Mucosa of rectum (tissue), 2 donors: Measurements from ENCODE around the gene GNAO1.

Source experiments
- H3K27ac ChIP-seq, 2 donors: one replicate each; pipeline ENCODE4 v1.7.0; 2013; ENCODE audit warnings: inconsistent platforms in 2 of 2, low read depth in 2 of 2, low read length in 2 of 2
- H3K27me3 ChIP-seq, 2 donors: one replicate each; pipeline ENCODE4 v1.7.0; 2013; ENCODE audit warnings: low read length in 2 of 2; ENCODE audit not compliant: control insufficient read depth in 2 of 2, insufficient read depth in 2 of 2
- H3K36me3 ChIP-seq, 2 donors: one replicate each; pipeline ENCODE4 v1.7.0; 2013; ENCODE audit warnings: low read length in 2 of 2; ENCODE audit not compliant: control insufficient read depth in 2 of 2, insufficient read depth in 2 of 2
- H3K4me1 ChIP-seq, 2 donors: one replicate each; pipeline ENCODE4 v1.7.0; 2013; ENCODE audit warnings: low read length in 2 of 2, mild to moderate bottlenecking in 1 of 2; ENCODE audit not compliant: control insufficient read depth in 2 of 2, insufficient read depth in 2 of 2
- H3K4me3 ChIP-seq, 2 donors: one replicate each; pipeline ENCODE4 v1.7.0; 2013; ENCODE audit warnings: low read length in 2 of 2
- H3K9ac ChIP-seq, 2 donors: one replicate each; pipeline ENCODE4 v1.7.0; 2013; ENCODE audit warnings: low read length in 2 of 2, low read depth in 1 of 2, mild to moderate bottlenecking in 1 of 2
- H3K9me3 ChIP-seq, 2 donors: one replicate each; pipeline ENCODE4 v1.7.0; 2013; ENCODE audit warnings: low read length in 2 of 2; ENCODE audit not compliant: control insufficient read depth in 2 of 2
- donor health status: healthy.
- donor health status: Normal muscosa, but diverticular disease.

GNAO1 gene

DNA sequence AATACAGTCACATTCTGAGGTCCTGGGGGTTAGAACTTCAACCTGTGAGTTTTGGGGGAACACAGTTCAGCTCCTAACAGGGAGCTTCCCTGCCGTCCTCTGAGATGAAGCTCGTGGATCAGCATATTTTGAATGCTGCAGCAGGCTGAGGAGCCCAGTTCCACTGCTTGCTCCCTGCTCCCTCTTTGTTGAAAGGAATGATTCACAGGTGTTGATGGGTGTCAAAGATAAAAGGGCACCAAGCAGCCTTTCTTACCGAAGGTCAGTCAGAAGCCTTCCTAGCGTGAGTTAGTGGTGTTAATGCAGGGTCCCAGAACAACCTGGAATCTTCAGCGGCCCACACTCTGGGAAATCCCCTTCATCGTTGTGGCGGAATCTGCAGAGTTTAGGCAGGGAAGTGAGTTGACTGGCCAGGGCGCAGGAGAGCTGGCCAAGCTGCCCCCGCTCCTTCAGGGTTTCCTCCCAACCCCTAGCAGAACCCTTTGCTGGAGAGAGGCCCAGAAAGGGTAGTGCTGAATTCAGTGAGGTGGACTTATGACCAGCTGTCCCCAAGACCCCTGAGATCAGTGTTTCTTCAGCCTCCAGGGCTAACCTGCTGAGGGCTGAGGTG is 114.8 kb downstream of the GNAO1 start:
- H3K9ac ChIP-seq, result no peak overlapping the region

DNA sequence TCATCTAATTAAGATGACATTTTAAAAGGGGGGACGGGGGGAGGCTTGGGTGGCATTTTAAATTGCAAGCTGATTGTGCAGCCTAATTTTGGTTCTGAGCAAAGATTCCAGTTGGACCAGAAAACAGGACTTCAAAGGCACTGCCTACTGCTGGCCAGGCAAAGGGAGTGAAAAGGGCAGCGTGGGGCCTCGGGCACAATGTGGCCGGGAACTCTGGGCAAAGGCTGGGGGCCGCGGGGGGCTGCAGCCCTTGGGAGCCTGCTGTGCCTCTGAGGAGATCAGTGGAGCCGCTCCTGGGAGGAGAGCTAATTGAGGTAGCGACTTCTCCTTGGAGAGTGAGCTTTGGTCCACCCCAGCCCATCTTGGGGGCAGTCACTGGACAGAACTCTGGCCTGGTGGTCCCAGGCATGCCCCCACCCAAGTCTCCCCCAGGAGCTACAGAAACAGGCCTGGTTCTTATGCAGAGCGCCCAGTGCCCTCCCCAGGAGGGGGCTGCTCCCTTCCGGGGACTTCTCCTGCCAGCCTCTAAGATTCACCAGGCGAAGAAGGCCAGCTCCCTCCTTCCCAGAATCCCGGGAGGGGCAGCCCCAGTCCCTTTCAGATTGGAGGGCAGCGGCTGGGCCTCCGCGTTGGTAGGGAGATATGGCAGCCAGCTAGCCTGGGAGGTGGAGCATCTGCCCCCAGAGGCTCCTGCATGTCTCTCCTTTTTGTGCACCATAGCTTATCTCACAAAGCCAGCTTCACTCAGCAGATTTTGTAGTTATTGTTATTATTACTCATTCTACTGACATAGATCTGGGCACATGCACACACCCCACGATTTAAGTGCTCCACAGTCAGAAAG is 115.6 kb downstream of the GNAO1 start:
- Histone ChIP-seq H3K9me3 (no peaks in the 10 kb centered on the region), H3K36me3 (no peaks in the 10 kb centered on the region), H3K4me1 (no peaks in the 10 kb centered on the region), H3K9ac (no peak overlapping the region), H3K27ac (no peak overlapping the region), H3K27me3 (no peaks in the 10 kb centered on the region), H3K4me3 (no peak overlapping the region)

More for the DNA sequence above, 114.8 kb downstream of the GNAO1 start:
- Histone ChIP-seq H3K27ac (no peak overlapping the region), H3K4me1 (no peaks in the 10 kb centered on the region), H3K4me3 (no peak overlapping the region), H3K27me3 (no peaks in the 10 kb centered on the region), H3K9me3 (no peaks in the 10 kb centered on the region), H3K36me3 (no peaks in the 10 kb centered on the region)

DNA sequence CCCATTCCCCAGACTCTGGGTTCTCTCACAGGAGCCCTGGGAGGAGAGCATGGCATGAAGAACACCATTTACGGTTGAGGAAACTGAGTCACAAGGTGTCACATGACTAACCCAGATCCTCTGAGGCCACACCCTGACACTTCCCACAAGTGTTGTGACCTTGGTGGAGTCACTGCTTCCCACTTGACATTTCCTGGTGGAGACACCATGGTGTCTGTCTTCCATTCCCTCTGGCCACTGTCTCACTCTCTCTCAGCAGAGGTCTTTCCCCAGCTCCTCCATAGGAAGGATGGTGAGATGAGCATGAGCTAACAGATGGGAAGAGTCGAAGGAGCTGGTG is 116.2 kb downstream of the GNAO1 start:
- H3K4me3 ChIP-seq, result no peak overlapping the region
- no peaks in the 10 kb centered on the region for H3K4me1 ChIP-seq
- H3K9ac ChIP-seq, result no peak overlapping the region
- no peaks in the 10 kb centered on the region for H3K9me3 ChIP-seq
- no peaks in the 10 kb centered on the region for H3K36me3 ChIP-seq
- H3K27me3 ChIP-seq, result no peaks in the 10 kb centered on the region
- no peak overlapping the region for H3K27ac ChIP-seq

DNA sequence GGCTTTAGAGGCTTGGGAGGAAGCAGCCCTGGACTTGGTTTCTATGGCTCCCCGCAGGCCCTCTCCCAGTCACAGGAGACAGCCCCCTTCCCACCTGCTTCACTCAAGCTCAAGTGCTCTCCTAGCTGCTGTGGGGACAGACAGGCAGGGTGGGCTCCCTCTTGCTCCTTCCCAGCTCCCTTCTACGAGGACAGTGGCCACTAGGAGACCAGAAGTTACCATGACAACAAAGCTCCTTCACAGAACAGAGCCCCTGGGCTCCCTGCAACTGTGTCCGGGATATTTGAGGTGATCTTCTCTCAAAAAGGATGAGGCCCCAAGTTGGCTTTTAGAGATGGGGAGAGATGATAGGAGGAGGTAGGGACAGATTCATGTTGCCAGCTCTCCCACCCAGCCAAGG is 117.7 kb downstream of the GNAO1 start:
- H3K9me3 ChIP-seq, result no peaks in the 10 kb centered on the region
- H3K4me3 ChIP-seq, result no peak overlapping the region
- no peaks in the 10 kb centered on the region for H3K36me3 ChIP-seq
- no peaks in the 10 kb centered on the region for H3K4me1 ChIP-seq
- no peak overlapping the region for H3K27ac ChIP-seq
- no peaks in the 10 kb centered on the region for H3K27me3 ChIP-seq
- no peak overlapping the region for H3K9ac ChIP-seq

DNA sequence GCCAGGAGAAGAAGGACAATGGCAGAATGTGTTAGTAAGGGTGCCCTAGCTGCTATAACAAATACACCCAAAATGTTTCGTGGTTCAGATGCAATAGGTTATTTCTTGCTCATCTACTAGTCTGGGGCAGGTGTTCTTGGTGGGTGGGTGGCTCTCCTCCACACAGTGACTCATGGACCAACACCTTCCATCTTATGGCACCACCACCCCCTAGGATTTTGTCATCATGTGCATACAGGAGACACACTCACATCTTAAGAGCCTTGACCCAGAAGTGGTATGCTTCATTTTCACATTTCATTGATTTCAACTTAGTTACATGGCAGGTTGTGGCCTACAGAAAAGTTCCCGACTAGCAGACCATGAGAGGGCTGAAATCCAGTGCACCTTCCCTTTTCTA is 119.4 kb downstream of the GNAO1 start:
- no peak overlapping the region for H3K4me3 ChIP-seq
- H3K36me3 ChIP-seq, result no peaks in the 10 kb centered on the region
- no peak overlapping the region for H3K27ac ChIP-seq
- no peaks in the 10 kb centered on the region for H3K4me1 ChIP-seq
- H3K27me3 ChIP-seq, result no peaks in the 10 kb centered on the region
- H3K9ac ChIP-seq, result no peak overlapping the region
- no peaks in the 10 kb centered on the region for H3K9me3 ChIP-seq

DNA sequence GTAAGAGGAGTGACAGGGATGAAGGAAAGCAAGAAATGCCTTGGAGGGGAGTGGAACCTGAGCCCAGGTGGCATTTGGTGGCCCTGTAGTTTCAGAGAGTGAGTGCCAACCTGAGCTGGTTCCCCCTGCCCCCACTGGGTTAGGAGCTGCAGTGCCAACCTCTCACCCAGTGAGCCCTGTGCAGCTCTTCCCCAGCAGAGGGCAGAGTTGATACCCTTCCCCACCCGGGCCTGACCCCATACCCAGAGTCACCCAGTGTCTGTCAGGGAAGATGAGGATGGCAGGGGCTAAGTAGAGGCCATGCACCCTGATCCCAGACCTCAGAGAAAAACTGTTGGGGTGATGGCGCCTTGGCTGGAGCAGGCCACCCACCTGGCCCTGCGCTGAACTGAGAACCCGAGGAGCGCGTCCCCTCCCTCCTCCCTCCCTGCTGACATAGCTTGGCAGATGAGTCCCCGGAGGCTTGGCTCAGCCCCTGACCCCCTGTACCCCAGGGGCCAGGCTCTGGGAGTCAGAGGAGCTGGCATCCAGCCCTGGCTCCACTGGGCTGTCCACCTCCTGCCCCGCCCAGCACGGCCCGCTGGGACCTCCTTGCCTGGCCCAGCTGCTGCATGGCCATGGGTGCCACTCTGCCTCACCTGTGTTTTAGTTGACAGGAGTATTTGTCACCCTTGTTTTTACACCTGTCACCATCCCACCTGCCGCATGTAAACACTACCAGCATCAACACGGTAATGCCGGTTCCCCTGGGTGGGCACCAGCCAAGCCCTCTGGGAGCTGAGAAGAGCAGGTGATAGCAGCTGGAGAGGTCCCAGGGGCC is 120.1 kb downstream of the GNAO1 start:
- Histone ChIP-seq H3K27ac (no peak overlapping the region), H3K36me3 (no peaks in the 10 kb centered on the region), H3K4me3 (no peak overlapping the region), H3K9ac (no peak overlapping the region), H3K4me1 (no peaks in the 10 kb centered on the region), H3K27me3 (no peaks in the 10 kb centered on the region), H3K9me3 (no peaks in the 10 kb centered on the region)

DNA sequence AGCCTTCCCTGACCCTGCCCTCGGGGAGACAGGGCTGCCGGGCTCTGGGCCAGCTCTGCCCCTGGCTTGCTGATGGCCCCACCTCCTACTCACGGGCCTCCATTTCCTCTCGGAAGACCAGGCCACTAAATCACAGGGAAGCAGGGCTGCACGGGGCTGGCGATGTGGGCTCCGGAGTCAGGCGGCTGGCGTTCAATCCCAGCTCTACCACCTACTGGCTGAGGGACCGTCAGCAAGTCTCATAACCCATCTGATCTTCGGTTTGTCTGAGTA is 120.7 kb downstream of the GNAO1 start:
- no peak overlapping the region for H3K4me3 ChIP-seq
- H3K27me3 ChIP-seq, result no peaks in the 10 kb centered on the region
- H3K27ac ChIP-seq, result no peak overlapping the region
- no peaks in the 10 kb centered on the region for H3K4me1 ChIP-seq
- H3K9me3 ChIP-seq, result no peaks in the 10 kb centered on the region
- H3K9ac ChIP-seq, result no peak overlapping the region
- no peaks in the 10 kb centered on the region for H3K36me3 ChIP-seq

DNA sequence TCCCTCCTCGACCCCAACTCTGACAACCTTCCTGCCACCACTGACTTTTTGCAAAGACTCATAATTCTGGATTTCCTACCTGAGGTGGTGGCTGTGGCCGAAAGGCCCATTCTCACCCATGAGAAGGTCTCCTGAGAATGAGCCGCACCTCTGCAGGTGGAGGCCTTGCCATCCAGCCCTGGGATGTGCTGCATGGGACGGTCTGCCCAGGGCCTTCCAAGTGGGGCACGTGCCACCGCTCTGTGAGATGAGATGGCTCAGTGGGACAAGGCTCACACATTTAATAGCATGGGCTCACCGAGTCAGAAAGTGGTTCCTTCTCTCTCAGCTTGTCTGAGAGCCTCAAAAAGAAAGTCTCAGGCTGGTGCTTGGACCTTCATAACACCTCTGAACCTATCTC is 121.3 kb downstream of the GNAO1 start:
- Histone ChIP-seq H3K27ac (no peak overlapping the region), H3K27me3 (no peaks in the 10 kb centered on the region), H3K4me1 (no peaks in the 10 kb centered on the region), H3K9ac (no peak overlapping the region), H3K9me3 (no peaks in the 10 kb centered on the region), H3K36me3 (no peaks in the 10 kb centered on the region), H3K4me3 (no peak overlapping the region)

DNA sequence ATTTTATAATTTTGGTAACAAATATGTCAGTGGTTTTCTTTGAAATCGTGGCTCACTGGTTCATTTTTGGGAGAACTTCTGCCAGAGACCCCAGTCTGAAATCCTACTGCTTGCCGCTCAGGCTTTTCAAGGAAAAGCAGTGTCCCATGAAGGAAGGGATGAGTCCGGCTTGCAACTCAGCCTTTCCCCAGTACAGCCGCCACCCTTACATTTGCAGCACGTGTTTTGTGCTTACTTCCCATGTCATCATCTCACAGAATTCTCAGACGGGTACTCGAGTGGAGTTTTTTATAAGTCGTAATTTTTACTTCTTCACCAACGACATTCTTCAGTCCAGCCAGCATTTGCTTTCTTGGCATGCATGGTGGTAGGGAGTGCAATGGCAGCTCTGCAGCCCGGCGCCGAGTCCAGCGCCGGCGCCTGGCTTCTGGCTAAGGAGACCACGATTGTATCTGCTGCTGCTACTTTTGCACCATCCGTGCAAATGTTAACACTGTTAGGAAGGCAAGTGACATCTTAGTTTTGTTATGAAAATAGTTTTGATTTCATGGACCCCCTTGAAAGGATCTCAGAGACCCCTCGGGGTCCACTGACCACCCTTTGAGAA is 123.1 kb downstream of the GNAO1 start:
- peaks cover 0 to 3% of the 10 kb centered on the region in 2 donors for H3K4me1 ChIP-seq
- no peak overlapping the region for H3K4me3 ChIP-seq
- no peak overlapping the region for H3K9ac ChIP-seq
- no peaks in the 10 kb centered on the region for H3K9me3 ChIP-seq
- H3K27me3 ChIP-seq, result no peaks in the 10 kb centered on the region
- no peak overlapping the region for H3K27ac ChIP-seq
- H3K36me3 ChIP-seq, result no peaks in the 10 kb centered on the region

DNA sequence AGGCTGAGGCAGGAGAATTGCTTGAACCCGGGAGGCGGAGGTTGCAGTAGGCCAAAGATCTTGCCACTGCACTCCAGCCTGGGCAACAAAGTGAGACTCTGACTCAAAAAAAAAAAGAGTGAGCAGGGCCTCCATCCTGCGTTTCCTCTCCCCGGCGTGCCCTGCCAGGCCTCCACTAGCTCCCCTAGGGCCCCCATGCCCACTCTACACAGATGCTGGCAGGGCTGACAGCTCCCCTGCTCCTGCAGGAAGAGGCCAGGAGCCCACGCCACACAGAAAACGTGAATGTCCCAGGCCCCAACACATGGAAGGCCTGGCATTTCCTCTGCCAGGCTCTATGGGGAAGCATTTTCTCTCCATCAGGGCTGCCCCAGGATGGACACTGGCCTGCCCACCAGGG is 124.7 kb downstream of the GNAO1 start:
- no peaks in the 10 kb centered on the region for H3K9me3 ChIP-seq
- H3K27ac ChIP-seq, result no peak overlapping the region
- no peak overlapping the region for H3K4me3 ChIP-seq
- peaks cover 0 to 3% of the 10 kb centered on the region in 2 donors for H3K4me1 ChIP-seq
- H3K9ac ChIP-seq, result no peak overlapping the region
- no peaks in the 10 kb centered on the region for H3K27me3 ChIP-seq
- H3K36me3 ChIP-seq, result no peaks in the 10 kb centered on the region
